ENCODE results near the gene KRTAP12-2.

DNA sequence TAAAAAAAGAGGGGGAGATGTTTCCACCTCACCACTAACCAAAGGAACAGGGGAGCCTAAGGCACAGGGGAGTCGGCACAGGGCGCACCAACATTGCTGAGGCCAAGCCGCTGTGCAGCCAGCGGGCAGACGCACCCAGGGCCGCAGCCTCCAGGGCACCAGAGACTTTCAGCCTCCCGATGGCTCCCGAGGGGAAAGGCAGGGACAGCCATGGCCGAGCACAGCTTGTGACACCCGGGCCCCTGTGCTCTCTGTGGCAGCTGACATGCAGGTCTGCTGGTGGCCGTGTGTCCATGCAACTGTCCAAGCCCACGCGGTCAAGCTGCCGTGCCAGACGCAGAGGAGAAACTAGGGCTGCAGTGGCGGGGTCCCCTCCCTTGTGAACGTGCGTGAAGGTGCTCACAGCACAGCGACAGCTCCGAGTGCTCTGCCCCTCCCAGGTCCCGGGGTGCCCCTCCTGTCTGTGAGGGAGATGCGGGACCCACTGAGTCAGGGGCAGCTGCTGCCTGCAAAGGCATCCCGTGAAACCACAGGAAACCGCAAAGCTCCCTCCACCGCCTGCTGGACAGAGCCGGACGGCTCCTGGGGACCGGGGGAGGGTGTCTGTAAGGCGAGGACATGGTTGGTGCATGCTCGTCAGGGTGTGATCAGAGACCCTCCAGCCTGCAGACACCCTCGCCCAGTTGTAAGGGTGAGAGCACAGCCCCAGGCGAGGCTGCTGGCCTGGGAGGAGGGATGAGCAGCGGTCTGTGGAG lies 18.0 kb downstream of the KRTAP12-2 start:
- TF ChIP-seq, protein P1, sequence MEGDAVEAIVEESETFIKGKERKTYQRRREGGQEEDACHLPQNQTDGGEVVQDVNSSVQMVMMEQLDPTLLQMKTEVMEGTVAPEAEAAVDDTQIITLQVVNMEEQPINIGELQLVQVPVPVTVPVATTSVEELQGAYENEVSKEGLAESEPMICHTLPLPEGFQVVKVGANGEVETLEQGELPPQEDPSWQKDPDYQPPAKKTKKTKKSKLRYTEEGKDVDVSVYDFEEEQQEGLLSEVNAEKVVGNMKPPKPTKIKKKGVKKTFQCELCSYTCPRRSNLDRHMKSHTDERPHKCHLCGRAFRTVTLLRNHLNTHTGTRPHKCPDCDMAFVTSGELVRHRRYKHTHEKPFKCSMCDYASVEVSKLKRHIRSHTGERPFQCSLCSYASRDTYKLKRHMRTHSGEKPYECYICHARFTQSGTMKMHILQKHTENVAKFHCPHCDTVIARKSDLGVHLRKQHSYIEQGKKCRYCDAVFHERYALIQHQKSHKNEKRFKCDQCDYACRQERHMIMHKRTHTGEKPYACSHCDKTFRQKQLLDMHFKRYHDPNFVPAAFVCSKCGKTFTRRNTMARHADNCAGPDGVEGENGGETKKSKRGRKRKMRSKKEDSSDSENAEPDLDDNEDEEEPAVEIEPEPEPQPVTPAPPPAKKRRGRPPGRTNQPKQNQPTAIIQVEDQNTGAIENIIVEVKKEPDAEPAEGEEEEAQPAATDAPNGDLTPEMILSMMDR (IDR thresholded peaks at IDR 0.05): no peak
- TF ChIP-seq POLR2A (IDR thresholded peaks at IDR 0.05) (no peak), POLR2AphosphoS5 (IDR thresholded peaks at IDR 0.05) (no peak)

All from prostate gland (tissue), 2 donors.